HepG2 (cell line): ENCODE results near the gene UQCRHL. TPM values are rescaled to one million over a fixed set of nuclear protein-coding genes. Genes with fewer than 3 reads are reported as not detected.

Source experiments
- ARID2 ChIP-seq: sonication (generic); formaldehyde crosslinking; IDR thresholded peaks from 2 replicates; pipeline ENCODE4 v1.8.1; 2022; ENCODE audit warnings: mild to moderate bottlenecking, missing genetic modification reagents, borderline replicate concordance
- HOXA7 ChIP-seq: sonication (generic); formaldehyde crosslinking; IDR thresholded peaks from 2 replicates; pipeline ENCODE4 v1.8.1; 2022; ENCODE audit warnings: mild to moderate bottlenecking, missing genetic modification reagents, moderate library complexity
- JDP2 ChIP-seq: sonication (generic); formaldehyde crosslinking; IDR thresholded peaks from 2 replicates; pipeline ENCODE4 v1.8.1; 2022; ENCODE audit warnings: missing genetic modification reagents, borderline replicate concordance
- NFIB ChIP-seq: sonication (generic); formaldehyde crosslinking; IDR thresholded peaks from 2 replicates; pipeline ENCODE4 v1.9.0; 2021; ENCODE audit warnings: missing genetic modification reagents, mild to moderate bottlenecking, borderline replicate concordance
- POGZ ChIP-seq: sonication (generic); formaldehyde crosslinking; IDR thresholded peaks from 2 replicates; pipeline ENCODE4 v1.4.0; 2020; ENCODE audit warnings: mild to moderate bottlenecking, missing genetic modification reagents
- PRPF4 ChIP-seq: fragments of 200-400 bp; formaldehyde crosslinking; IDR thresholded peaks from 2 replicates; pipeline ENCODE4 v1.6.1; 2016; ENCODE audit warnings: low read length, low read depth; ENCODE audit not compliant: poor library complexity, severe bottlenecking
- ZFX ChIP-seq: sonication (generic); formaldehyde crosslinking; IDR thresholded peaks from 2 replicates; pipeline ENCODE4 v1.4.0; 2020; ENCODE audit warnings: mild to moderate bottlenecking, low read depth, missing genetic modification reagents, moderate library complexity
- ZMAT3 ChIP-seq: sonication (generic); formaldehyde crosslinking; conservative IDR thresholded peaks from 2 replicates; pipeline ENCODE4 v1.7.0; 2021; ENCODE audit warnings: missing genetic modification reagents
- ZNF792 ChIP-seq: IDR thresholded peaks from 2 replicates; pipeline ENCODE4 v1.6.1; 2016
- ZSCAN22 ChIP-seq: sonication (generic); formaldehyde crosslinking; IDR thresholded peaks from 2 replicates; pipeline ENCODE4 v1.4.0; 2020; ENCODE audit warnings: mild to moderate bottlenecking, missing genetic modification reagents
- ZSCAN30 ChIP-seq: sonication (generic); formaldehyde crosslinking; IDR thresholded peaks from 2 replicates; pipeline ENCODE4 v1.5.0; 2020; ENCODE audit warnings: mild to moderate bottlenecking, missing genetic modification reagents
- polyA plus RNA-seq, 8 experiments: library from polyadenylated mRNA; depleted of rRNA in 3 of 8; stranded (reverse) in 7 of 8; unstranded in 1 of 8; fragments of >200 nt; fragmentation: Illumina TruSeq in 4 of 8; extraction: Trizol in 4 of 8; gene quantifications; 2 replicates each; pipeline versions ENCODE4 v1.2.1 to v1.2.3, GENCODE V29; 2011 to 2016; ENCODE audit warnings: low read depth in 4 of 8, missing spikeins in 1 of 8, mixed read lengths in 1 of 8; ENCODE audit not compliant: insufficient read depth in 1 of 8
- total RNA-seq, 5 experiments: library from RNA; depleted of rRNA; stranded (reverse); fragments of >200 nt; fragmentation: Illumina TruSeq; extraction: Trizol; gene quantifications; 2 replicates each; pipeline ENCODE4 v1.2.3, GENCODE V29; 2016; ENCODE audit warnings: low read depth in 1 of 5
- TF ChIP-seq, protein P1 (sequence below): sonication (generic); formaldehyde crosslinking; IDR thresholded peaks from 2 replicates; pipeline ENCODE4 v1.4.0; 2020; ENCODE audit warnings: missing genetic modification reagents
- TF ChIP-seq, protein P2 (sequence below): sonication (generic); formaldehyde crosslinking; IDR thresholded peaks from 2 replicates; pipeline ENCODE4 v1.4.0; 2020; ENCODE audit warnings: missing genetic modification reagents

Gene UQCRHL
- total and polyA plus RNA-seq, 2 of the 13 experiments (the other 11 are each of a cell fraction or from before 2014, with no cell fraction given), result 1.8 to 2.3 TPM

DNA sequence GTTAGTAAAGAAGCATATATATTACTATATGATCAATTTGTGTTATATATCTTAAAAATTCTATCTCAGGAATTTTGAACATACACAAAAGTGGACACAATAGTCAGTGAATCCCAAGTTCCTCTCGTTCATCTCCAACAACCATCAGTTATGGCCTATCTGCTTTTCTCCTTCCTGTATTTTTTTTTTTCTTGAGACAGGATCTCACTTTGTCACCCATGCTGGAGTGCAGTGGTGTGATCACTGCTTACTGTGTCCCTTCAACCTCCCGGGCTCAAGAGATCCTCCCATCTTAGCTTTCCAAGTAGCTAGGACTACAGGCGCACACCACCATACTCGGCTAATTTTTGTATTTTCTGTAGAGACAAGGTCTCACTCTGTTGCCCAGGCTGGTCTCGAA is 49.4 kb upstream of the UQCRHL start (continued):
- no peak for TF ChIP-seq ZFX
- TF ChIP-seq ZSCAN22 (CRISPR knock-in tag), result no peak
- TF ChIP-seq HOXA7 (CRISPR knock-in tag), result no peak
- no peak for TF ChIP-seq ARID2 (CRISPR knock-in tag)
- no peak for TF ChIP-seq ZNF792 (CRISPR knock-in tag)
- TF ChIP-seq, protein P1, sequence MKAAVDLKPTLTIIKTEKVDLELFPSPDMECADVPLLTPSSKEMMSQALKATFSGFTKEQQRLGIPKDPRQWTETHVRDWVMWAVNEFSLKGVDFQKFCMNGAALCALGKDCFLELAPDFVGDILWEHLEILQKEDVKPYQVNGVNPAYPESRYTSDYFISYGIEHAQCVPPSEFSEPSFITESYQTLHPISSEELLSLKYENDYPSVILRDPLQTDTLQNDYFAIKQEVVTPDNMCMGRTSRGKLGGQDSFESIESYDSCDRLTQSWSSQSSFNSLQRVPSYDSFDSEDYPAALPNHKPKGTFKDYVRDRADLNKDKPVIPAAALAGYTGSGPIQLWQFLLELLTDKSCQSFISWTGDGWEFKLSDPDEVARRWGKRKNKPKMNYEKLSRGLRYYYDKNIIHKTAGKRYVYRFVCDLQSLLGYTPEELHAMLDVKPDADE (CRISPR knock-in tag), result no peak
- no peak for TF ChIP-seq POGZ (CRISPR knock-in tag)
- TF ChIP-seq, protein P2, sequence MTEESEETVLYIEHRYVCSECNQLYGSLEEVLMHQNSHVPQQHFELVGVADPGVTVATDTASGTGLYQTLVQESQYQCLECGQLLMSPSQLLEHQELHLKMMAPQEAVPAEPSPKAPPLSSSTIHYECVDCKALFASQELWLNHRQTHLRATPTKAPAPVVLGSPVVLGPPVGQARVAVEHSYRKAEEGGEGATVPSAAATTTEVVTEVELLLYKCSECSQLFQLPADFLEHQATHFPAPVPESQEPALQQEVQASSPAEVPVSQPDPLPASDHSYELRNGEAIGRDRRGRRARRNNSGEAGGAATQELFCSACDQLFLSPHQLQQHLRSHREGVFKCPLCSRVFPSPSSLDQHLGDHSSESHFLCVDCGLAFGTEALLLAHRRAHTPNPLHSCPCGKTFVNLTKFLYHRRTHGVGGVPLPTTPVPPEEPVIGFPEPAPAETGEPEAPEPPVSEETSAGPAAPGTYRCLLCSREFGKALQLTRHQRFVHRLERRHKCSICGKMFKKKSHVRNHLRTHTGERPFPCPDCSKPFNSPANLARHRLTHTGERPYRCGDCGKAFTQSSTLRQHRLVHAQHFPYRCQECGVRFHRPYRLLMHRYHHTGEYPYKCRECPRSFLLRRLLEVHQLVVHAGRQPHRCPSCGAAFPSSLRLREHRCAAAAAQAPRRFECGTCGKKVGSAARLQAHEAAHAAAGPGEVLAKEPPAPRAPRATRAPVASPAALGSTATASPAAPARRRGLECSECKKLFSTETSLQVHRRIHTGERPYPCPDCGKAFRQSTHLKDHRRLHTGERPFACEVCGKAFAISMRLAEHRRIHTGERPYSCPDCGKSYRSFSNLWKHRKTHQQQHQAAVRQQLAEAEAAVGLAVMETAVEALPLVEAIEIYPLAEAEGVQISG (CRISPR knock-in tag), result no peak
- no peak for TF ChIP-seq ZSCAN30
- no peak for TF ChIP-seq PRPF4
- no peak for TF ChIP-seq ZMAT3 (CRISPR knock-in tag)
- TF ChIP-seq NFIB (CRISPR knock-in tag), result no peak
- no peak for TF ChIP-seq JDP2
- TF ChIP-seq, all 625 proteins: peak for 0
